ENCODE data around the gene DNLZ.

Gene DNLZ

DNA sequence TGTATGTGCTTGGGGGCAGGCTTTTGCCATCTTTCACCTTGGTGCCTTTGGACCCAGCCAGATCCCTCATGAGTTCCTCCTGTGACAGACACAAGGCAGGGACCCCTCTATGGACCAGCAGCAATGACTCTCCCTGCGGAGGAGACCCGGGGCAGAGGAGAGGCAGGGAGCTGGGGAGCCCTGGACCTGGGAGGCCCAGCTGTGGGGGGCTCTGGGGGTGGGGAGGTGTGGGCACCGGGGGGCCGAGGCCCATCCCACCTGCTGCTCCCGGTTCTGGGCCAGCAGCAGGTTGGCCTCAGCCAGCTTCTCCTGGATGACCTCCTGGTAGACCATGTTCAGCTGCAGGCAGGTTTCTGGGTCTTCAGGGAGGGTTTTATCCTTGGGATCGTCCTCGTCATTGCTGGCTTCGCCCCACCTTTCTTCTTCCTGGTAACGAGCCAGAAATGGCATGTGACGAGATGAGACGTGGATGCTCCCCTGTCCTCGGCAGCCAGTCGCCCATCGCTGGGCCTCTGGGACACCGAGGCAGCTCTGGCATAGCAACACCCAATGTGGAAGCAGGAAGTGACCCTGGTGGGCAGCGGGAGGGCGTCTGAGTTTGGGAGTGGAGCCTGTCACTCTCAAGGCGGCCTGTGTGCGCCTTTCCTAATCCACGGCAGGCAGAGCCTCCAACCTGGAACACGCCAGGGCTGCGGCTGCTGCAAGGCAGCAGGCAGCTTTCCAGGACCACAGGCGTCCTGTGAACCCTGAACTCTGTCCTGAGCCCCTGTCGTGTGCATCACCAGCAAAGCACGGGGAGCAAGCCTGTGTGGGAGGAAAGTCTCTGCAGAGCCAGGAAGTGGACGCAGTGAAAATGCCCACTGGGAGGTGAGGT lies 32.0 kb upstream of the DNLZ start:
- DNase-seq: no peak

DNA sequence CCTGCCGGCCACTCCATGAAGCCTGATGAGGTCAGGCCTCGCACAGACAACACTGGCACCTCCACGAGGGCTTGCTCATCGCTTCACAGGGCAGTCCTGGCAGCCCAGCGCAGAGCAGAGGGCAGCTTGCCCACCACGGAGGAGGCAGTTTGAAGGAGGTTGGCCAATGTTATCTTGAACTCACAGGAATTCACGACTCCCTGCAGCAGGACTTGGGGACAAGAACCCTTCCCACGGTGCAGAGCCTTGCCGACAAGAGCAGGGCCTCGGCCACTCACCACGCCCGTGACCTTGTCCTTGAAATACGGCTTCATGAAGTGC lies 31.4 kb upstream of the DNLZ start:
- DNase-seq: no peak

DNA sequence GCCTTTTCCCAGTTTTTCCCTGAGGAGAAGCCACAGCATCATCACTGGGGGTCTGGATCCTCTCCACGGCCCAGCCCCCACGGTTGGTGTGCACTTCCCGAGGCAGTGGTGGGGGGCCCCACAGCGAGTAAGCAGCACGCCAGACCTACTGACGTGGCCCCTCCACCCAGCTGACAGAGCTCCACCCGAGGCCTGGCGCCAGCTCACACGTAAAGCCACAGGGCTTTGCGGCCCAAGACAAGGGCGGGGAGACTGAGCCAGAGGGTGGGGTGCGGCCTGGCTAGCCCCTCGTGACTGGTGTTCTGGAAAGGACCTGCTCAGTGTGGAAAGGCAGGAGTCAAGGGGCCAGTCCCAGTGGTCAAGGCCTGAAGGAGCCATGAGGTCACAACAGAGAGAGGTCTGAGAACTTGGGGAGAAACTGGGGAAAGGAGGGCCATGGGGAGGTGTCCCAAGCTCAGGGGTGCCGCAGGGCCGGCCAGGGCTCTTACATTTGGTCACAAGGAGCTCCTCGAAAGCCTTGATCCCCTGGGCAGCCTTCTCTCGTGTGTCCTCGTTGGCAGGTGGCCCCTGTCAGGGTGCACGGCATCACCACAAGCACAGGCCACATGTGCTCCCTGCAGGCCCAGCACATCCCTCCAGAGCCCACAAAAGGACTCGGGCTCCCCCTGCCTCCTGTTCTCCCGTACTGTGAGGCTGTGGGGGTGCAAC lies 30.9 kb upstream of the DNLZ start:
- DNase-seq: no peak

DNA sequence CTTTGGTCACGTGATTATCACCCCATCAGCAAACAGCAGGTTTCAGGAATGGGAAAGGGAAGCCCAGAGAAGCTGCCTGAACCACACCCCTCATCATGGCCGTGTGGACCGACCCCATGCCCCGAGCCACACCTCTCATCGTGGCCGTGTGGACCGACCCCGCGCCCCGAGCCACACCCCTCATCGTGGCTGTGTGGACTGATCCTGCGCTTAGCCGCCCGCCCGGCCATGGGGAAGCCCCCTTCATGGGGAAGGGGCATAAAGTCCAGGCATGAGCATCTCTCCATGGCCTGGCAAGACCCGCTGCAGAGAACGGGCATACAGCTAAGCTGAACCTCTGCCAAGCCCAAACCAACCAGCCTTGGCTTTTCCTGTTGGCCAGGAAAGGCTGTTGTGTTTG lies 30.0 kb upstream of the DNLZ start:
- no peak for DNase-seq

DNA sequence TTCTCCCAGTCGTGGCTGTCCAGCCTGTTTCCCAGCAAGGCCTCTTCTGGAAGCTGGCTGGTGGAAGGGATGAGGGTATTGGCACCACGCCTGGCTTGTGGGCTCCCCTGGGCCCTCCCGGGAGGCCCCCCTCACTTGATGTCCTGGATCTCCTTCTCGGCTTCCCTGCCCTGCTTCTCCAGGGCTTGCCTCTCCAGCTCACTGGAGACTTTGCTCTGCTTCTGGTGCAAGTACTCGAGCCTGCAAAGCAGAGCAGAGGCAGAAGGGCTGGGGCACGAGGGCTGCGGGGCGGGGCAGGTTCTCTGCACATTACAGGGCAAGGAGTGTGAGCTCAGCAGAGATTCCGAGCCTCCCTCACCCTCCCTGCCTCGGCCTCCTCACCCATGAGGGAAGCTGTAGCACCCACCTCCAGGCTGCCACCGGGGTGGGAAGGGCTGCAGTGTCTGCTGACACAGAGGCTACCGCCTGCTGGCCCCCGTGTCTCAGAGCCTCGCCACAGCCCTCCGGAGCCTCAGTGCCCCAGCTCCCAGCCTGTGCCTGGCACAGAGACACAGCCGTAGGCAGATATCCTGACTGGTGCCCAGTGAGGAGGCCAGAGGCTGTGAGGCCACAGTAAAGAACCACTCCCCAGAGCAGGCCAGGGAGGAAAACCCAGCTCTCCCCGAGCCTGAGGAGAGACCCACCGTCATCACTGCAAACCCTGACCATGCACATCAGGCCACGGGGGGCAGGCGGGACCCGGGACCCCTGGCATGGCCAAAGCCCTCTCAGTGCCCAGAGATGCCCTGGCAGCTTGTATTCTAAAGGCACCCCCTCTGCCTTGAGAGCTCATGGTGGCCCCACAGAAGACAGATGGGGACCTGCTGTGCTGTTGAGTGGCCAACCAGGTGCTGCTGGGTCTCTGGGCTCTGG lies 29.2 kb upstream of the DNLZ start:
- no peak for DNase-seq

DNA sequence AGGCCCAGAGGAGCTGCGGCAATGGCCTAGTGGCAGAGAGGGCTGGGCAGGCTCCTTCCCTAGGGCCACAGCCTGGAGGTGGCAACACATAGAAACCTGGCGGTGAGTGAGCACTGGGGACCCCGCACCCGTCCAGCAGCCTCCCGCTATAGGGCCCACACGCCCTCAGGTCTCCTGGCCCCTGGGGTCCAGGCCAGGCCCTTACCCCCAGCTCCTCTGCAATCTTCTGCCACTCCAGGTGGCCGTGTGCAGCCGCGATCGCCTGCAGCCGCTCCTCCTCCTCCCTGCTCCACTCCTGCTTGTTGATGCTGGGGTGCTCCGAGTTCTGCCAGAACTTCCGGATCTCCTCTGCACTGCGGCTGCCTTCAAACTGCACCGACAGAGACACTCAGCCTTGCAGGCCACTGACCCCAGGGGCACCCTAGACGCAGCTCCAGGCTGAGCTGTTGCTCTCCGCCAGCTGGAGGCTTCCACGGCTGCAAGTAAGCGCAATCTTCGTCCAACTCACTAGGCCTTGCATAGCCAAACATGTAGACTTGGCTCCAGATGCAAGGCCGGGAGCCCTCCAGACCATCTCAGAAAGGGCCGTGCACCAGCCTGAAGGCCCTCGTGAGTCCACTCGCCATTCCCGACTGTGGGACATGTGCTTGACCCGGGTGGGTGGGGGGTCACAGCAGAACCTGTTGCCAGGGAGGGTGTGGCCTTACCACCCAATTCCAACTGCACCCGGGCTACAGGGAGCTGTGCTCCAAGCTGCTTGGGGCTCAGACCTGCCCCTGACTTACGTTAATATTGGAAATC lies 28.4 kb upstream of the DNLZ start:
- DNase-seq: no peak

DNA sequence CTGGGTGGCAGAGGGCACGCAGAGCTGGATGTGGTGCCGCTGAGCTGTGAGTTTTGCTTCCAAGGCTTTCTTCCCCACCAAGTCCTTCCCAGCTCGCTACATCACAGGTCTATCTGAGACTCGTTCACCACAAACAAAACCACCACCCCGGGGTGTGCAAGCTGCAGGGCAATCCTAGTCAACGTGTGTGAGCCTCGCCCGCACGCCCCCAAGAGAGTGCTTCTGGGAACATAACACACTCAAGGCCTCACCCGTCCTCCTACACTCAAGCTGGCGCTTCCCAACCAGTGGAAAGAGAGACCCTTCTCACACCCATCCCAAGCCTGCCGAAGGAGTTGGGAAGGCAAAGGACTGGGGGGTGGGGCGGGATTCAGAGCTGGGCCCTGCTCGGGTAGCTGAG lies 25.9 kb upstream of the DNLZ start:
- no peak for DNase-seq

DNA sequence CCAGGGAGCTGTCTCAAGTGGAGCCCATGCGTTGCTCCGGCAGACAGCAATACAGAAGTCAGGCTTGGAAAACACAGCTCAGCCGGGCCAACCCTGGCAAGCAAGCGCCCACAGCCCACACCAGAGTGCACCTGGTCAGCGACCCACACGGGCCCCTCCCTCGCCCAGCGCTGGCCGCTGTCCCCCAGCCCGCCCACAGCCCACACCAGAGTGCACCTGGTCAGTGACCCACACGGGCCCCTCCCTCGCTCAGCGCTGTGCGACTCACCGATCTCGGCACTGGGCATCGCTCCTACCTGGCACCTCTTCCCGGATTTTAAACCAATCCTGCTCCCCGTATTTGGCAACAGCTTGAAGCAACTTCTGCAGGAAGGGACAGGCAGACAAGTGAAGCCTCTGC lies 23.7 kb upstream of the DNLZ start:
- no peak for DNase-seq

DNA sequence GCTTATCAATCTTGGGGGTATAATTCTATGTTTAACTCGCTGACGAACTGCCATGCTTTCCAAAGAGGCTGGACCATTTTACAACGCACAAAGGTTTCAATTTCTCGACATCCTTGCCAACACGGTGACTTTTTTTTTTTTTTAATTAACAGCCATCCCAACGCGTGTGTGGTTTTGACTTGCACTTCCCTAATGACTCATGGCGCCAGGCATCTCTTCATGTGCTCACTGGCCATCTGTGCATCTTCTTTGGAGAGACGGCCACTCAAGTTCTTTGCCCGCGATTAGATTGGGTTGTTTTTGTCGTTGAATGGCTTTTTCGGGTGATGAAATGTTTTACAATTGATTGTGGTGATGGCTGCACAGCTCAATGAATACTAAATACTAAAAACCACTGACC lies 22.5 kb upstream of the DNLZ start:
- DNase-seq: peak in 1 of 2 experiments; percentile 50

DNA sequence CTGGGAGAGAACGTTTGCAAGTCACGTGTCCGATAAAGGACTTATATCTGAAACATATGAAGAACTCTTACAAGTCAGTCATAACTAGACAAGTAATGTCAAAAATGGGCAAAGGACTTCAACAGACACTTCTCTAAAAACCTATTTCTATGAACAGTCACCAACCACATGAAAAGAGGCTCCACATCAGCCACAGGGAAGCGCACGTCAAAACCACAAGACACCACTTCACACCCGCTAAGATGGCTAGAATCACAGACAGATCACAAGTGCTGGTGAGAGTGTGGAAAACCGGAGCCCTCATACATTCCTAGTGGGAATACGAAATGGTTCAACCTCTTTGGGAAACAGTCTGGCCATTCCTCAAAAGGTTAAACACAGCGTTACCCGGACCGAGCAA lies 21.5 kb upstream of the DNLZ start:
- DNase-seq: no peak

DNA sequence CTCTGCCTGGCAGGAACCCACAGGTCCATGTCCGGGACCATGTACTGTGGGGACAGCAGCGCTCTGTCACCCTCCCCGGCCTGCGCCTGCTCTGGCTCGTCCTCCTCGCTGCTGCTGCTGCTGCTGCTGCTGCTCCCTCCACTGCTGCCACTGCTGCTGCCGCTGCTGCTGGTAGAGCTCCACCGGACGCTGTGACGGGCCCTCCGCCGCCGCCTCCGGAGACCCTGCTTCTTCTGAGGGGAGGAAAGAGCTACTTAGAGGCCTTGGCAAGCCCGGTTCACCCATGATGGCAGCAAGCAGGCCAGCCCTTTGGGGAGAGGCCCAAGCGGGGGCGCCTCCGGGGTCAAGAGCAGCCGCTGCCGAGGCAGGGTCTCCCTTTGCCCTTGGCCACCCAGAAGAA lies 19.9 kb upstream of the DNLZ start:
- no peak for DNase-seq

DNA sequence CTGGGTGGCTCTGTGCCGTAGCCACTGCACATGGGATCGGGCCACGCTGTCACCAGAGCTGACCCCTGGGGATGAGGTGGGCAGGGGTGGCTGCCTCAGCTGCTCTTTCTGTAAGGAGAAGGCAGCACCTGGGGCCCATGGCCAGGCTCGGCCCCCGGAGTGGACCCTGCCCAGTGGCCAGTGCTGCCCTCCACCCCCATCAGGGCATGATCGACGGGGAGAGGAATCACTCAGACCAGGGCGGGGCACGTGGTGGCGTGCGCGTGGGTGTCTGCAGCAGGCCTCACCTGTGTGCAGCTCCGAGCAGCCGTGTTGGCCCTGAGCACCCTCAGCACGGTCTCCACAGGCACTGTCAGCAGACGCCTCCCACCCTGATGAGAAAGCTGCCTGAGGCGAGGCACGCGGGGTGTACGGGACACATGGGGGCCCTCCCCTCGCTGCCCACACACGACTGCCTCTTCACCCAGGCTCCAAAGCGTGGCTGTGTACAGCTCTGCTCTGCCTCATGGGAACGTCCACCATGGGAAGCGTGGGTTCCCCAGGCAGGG lies 18.5 kb upstream of the DNLZ start:
- no peak for DNase-seq

DNA sequence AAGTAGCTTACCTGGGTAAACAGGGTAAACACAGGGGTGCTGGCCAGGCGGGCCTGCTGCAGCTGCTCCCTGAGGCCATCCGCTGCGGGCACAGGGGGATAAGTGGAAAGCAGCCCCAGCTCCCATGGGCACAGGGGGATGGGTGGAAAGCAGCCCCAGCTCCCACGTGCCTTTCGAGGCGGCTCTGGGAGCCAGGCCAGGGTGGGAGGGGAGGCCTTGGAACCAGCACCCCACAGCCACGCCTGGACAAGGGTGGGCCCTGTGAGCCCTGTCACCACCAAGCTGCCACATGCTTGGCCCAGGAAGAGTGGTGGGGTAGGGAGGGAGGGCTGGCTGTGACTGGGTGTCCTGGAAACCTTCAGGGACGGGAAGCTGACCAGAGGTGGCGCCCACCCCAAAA lies 17.8 kb upstream of the DNLZ start:
- DNase-seq: no peak

DNA sequence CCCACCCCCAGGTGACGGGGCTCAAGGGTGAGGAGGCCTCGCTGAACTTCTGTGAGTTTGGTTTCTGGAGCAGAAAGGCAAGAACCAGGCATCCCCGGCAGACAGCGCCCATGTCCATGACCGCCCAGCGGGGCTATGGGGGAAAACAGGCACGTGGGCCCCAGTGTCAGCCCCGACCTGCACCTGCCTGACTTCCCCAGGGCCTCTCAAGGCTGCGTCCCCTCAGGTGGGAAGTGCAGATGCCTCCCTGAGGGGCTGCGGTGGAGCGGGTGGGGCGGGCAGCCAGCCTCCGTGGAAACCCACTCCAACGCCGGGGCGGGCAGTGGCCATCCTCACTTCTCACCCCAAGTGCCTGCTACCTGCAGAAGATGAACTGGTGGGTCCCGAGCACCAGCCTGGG lies 16.8 kb upstream of the DNLZ start:
- DNase-seq: no peak

DNA sequence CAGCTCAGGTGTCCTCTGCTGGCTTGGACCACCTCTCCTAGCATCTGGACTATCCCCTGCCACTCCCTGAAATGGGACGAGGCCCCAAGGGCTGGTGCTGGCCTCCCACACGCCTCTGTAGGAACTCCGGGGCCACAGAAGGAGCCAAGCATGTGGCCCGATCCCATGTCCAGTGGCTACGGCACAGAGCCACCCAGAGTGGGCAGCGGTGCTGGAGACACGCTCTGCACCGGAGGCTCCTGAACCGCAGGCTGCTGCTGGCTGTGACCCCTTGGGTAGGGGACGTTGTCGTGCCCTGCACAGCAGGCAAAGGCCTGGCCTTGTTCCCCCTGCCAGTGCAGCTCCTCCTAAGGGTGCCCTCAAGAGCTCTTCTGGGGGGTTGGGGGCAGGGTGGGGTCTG lies 16.3 kb upstream of the DNLZ start:
- no peak for DNase-seq

DNA sequence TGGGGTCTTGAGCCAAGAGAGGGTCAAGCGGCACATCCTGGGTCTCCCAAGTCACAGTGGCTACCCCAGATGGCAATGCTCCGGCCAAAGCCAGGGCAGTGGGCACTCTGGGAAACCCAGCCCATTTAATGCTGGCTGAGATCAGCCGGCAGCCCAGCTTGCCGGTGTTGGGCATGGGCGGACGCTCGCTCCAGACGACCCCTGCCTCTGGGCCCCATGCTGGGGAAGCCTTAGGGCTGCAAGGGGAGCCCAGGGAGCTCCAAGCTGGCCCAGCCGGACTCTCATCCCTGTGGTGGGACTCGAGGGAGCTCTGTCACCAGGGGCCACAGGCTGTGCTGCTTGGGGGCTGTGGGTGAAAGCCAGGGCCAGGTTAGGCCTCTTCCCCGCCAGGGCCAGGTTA lies 15.9 kb upstream of the DNLZ start:
- no peak for DNase-seq

DNA sequence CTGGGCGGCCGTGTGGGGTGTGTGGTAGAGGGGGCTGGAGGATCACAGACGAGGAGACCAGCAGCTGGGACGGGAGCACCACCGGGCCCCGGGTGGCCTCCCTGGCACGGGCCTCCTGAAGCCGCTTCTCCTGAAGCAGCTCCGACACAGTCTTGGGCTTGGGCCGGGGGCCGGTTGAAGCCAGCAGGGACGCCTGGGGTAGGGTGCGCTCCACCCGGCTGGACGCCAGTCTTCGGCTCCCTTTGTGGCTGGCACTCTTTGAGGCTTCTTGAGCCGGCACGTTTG lies 15.4 kb upstream of the DNLZ start:
- DNase-seq: no peak

DNA sequence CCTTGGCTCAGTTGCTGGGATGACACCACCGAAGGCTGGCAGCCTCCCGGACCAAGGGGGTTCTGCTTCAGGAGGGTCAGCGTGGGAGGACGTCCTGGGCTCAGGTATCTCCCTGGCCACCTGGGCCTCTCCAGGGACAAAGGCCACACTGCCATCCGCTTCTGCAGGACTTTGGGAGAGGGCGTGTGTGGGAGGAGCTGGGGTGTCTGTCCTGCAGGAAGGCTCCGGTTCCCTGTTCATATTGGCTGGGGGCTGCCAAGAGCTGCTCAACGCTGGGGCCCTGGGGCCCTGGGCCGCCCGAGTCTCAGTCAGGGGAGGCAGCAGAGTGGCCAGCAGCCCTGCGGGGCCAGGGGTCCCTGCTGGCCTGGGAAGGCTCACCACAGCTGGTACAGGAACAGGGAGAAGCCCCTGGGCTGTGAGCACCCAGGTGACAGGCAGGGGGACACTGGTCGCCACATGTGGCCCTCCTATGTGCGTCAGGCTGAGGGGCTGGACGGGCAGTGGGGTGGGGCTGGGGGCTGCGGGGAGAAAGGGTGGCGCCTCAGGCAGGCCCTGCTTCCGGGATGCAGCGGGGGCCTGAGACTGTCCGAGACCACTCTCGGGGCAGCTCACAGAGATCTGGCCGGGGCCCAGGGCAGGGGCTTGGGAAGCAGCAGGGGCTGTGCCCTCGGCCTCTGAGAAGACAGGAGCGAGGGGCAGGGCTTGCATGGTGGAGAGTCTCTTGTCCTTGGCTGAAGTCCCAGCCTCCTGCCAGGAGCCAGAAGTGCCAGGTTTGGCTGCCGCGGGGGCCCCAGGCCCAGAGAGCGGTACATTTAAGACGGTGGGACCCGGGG lies 14.8 kb upstream of the DNLZ start:
- no peak for DNase-seq

DNA sequence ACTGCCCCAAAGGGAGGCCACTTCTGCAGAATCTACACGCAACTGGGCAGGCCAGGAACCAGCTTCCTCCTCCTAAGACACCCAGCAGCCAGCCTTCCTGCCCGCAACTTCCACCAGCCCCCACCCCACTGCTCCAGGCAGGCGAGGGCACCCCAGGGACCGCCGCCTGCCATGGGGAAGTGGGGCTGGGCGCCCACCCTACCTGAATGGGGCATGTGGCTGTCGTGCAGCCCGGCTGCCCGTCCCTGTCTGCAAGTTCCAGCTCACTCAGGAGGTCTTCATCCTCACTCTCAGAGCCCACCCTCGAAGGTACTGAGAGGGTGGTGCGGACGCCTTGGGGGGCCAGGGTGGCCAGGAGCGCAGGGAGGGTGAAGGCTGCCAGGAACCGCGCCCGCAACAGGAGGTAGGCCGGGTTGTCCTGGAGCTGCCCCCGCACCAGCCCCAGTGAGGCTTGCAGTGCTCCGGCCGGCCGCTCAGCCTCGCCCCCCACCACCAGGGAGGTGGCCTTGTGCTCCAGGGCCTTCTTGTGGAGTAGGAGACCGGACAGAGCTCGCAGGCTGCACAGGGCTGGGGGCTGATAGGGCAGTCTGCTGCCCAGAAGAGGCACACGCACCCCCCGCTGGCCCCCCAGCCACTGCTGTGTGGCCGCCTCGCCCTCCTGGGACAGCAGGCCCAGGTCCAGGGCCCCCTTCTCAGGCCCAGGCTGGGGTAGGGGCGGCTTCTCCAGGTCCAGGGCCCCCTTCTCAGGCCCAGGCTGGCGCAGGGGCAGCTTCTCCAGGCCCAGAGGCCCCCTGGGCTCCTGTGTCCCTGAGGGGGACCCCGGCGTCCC lies 14.0 kb upstream of the DNLZ start:
- no peak for DNase-seq

DNA sequence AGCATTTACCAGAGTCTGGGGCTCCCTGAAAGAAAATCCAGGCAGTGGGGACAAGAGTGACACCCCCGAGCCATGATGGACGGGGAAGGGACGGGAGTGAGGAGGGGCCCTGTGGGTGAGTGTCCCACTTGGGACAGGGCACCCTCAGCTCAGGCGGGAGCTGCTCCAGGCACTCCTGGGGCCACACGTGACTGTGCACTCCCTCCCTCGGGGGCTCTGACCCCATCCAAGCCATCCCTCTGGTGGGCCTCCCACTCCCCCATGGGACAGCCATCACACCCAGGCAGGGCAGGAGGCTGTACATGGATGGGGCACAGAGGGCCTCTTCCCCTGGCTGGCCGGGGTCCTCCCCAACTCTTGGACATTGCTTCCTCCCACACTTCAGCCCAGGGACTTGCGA lies 12.9 kb upstream of the DNLZ start:
- DNase-seq: no peak

DNA sequence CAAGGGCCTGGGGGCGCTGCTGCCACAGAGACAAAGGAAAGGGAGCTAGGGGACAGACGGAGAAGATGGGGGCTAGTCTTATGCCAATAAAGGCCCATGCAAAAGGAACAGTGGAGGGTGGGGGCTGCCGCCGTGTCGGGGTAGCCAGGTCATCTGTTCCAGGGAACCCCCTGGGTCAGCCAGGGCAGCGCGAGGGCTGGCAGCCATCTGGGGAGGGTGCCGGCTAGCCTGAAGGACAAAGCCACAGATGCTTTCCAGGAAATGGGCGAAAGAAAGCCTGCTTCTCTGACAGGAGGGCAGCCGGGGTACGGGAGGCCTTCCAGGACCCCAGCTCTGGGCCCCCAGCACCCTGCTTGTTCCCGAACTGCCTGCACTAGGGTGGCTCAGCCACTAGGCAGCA lies 11.6 kb upstream of the DNLZ start:
- no peak for DNase-seq
